NOMO-1 treated with DMSO at 0.1 percent for 48 hours (cell line): ENCODE measurements around the gene SEL1L2.
"Not testable (repeated sequence)": the region's sequence is repeated elsewhere in the genome, so short reads cannot be mapped to it uniquely, and the experiment has no call there.

Experiments
- DNase-seq: peaks from one replicate; lab custom pipeline; 2025; ENCODE audit not compliant: unreplicated experiment; lab: John Stamatoyannopoulos, UW

The SEL1L2 gene

DNA sequence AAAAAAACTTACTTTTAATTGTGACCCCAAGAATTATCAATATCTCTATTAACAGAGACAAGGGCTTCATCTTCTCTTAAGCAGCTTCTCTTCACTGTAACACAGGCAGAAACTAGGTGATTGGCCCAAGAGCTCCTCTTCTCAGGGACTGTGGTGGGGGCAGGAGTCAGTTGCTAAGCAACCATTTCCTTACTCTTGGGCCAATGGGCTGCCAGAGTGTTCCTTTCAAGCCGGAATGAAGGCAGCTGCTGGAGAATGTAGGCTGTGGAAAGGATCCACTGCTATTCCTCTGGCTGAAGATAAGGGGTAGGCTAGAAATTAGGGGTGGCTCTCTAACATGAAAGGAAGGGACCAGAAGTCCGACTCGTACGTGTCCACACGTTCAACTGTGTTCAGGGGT is at the start of gene SEL1L2:
SEL1L2 (minus strand) TSS at position 150 of the 400 bp plus-strand sequence; CDS start at position 70, 80 bp downstream.
- DNase-seq, result no peak

GRCh38 chr20:14036567-14036966 is 46.2 kb upstream of the SEL1L2 start:
- DNase-seq, result no peak

- no peak for DNase-seq
These were observed 42.9 kb upstream of the SEL1L2 start for GRCh38 chr20:14033310-14033709.

- DNase-seq, result no peak
These were observed 40.6 kb upstream of the SEL1L2 start for GRCh38 chr20:14030991-14031390.

DNA sequence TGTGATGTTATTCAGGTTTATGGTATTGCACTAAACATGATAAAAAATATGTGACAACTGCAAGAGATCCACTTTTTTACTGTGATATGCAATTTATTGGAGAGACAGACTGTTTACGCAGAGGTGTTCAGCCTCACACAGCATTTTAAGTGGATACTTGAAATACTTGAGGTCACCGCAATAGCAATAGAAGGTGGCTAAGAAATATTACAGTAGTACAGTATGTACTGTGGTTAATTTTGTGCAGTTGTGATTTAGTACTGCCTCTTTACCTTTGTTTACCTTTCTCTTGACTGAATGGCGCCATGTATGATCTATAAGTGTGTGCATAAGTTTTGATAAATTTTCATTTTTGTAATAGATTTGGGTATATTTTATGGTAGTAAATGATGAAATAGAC is 22.3 kb upstream of the SEL1L2 start:
- DNase-seq, result no peak

GRCh38 chr20:14009208-14009607 is 18.8 kb upstream of the SEL1L2 start:
- no peak for DNase-seq

GRCh38 chr20:14005996-14006395 is 15.6 kb upstream of the SEL1L2 start:
- DNase-seq, result no peak

- DNase-seq, result no peak
These were observed 10.5 kb upstream of the SEL1L2 start for GRCh38 chr20:14000917-14001316.

DNA sequence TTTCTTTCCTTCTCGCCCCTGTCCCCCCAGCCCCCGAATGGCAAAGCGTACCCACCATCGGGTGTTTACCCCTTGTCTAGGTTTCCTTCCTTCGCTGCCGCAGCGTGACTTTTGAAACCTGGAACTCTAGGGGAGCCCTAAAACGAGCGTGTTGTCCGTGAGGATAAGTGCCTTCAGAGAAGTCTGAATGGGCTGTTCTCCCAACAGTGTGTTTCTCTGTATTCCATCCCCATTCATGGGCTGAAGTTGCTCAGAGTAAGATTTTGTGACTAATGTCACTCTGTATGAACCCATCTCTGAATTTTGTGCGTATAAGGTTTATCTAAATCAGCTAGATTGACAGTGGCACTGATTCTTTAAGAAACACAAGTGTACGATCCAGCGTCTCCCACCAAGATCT is 5.9 kb upstream of the SEL1L2 start:
- DNase-seq, result no peak

- DNase-seq, result peak; percentile 25
These were observed 5.4 kb upstream of the SEL1L2 start for GRCh38 chr20:13995841-13996240.

DNA sequence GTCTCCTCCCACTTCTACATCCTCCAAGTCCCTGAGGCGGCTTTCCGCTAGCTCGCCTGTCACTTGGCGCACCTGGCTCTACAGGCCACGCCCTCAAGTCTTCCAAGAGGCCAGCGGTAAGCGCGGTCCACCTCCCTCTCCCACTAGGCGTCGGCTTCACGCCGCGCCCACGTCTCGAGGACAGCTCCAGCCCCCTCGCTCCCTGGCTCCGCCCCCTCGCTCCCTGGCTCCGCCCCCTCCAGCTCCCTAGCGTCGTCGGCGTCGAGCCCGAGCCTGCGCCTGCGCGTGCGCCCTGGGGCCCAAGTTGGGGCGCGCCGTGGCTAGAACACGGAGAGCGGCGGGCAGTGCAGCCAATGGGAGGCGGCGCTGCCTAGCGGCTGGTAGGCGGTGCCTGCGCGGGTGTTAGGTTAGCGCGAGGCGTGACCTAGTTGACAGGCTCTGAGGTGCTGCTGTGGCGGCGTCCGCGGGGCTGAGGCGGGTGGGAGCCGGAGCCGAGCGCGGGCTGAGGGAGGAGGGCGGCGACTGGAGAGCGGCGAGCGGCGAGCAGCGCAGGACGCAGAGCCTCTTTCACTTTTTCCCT is 4.8 kb upstream of the SEL1L2 start, which contains the start of gene MACROD2:
MACROD2 (plus strand) TSS at position 431 of the 580 bp plus-strand sequence.
- DNase-seq, result peak; percentile 96

DNA sequence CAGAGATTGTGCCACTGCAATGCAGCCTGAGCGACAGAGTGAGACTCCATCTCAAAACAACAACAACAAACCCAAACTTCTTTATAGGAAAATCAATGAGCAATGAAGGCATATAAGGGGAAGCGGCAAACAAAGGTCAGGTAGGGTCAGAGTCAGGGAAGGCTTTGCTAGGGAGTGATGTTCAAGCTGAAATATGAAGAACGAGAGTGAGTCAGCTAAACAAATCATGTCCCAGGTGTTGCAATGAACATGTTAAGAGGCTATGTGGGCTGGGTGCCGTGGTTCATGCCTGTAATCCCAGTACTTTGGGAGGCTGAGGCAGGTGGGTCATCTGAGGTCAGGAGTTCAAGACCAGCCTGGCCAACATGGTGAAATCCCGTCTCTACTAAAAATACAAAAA is 1.5 kb upstream of the SEL1L2 start:
- DNase-seq, result not testable (repeated sequence)

GRCh38 chr20:13991311-13991710 is 897 bp upstream of the SEL1L2 start:
- no peak for DNase-seq

GRCh38 chr20:13984211-13984610 is 6.2 kb downstream of the SEL1L2 start:
- no peak for DNase-seq

DNA sequence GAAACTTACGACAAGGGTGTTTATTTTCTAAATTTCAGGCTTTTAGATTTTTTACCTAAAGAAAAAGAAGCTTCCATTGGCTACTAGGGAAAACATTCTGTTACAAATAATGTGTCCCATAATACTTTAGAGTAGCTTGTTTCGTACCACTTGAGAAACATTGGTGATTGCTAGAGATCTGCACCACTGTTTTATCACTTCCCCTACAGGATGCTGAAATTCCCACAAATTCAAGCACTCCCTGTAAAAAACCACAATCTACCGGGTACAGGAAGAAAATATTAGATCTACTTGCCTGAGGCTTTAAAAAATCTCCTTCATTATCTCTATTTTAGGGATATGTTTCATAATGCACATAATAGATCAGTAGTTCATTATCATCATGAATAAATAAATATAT is 29.9 kb downstream of the SEL1L2 start:
- no peak for DNase-seq

DNA sequence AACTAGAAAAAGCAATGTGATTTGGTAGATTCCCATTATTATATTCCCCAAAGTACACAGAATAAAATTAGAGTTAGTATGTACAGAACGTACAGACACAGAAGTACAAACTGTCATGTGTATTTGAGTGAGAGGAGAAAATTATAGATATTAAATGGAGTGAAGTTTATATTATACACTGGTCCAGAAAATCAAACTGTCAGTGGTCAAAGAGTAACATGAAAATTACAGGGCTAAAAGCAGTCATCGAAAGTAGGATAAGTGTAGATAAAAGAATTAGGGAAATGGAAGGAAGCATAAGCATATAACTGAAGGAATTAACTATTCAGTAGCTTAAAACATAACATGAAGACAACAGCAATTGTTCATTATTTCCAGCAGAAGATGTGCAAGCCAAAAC is 30.3 kb downstream of the SEL1L2 start:
- no peak for DNase-seq

DNA sequence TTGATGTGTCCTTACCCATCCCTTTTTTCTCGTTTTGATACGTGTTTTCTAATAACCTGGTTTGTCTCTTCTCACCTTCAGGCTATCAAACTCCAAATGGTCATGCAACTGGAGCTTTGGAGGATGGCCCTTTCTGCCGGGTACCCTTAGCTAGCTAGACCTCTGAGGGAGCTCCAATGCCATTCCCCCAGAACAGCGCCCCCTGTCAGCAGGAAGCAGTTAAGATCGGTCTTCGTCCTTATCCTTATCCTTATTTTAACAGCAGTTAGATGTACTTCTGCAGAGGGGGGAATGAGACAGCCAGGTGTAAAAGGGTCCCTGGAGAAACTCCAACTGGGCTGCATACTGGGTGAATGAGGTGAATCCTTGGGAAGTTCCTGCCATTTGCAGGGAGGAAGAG is 37.2 kb downstream of the SEL1L2 start:
- DNase-seq, result peak; percentile 4

GRCh38 chr20:13947719-13948118 is 42.7 kb downstream of the SEL1L2 start:
- no peak for DNase-seq

DNA sequence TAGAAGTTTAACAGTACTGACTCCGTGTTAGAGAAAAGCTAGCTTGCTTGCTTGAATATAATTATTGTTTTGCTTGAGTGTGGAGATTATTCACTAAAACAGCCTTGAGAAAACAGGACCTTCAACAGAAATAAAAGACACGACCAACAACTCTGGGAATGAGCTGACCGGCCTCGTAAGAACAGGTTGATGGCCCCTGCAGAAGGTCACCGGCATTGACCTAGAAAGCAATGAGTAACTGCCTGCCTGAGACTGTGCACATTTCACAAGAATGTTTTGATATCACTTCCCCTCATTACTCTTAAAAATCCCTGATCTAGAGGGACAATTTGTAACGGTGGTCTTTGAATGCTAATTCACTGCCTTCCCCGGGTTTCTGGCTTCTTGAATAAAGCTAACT is 49.4 kb downstream of the SEL1L2 start:
- DNase-seq, result peak; percentile 1

- no peak for DNase-seq
These were observed 53.4 kb downstream of the SEL1L2 start for GRCh38 chr20:13936781-13937576.

- DNase-seq, result no peak
These were observed 55.2 kb downstream of the SEL1L2 start for GRCh38 chr20:13934992-13935894.

- peak; percentile 4 for DNase-seq
These were observed 60.1 kb downstream of the SEL1L2 start for GRCh38 chr20:13930281-13930680.
